Stimulated activated CD4-positive, alpha-beta T cell treated with anti-CD3 and anti-CD28 coated beads, Interleukin-2, amount 100 ng/mL, for 24 hours (primary cell): Measurements from ENCODE around the gene GMEB1.
"Not testable (repeated sequence)": the region's sequence is repeated elsewhere in the genome, so short reads cannot be mapped to it uniquely, and the experiment has no call there.

ENCODE experiments used
- DNase-seq, 2 donors: peaks; one replicate each; pipeline ENCODE4 v3.0.0-alpha.2; 2020

Gene GMEB1

DNA sequence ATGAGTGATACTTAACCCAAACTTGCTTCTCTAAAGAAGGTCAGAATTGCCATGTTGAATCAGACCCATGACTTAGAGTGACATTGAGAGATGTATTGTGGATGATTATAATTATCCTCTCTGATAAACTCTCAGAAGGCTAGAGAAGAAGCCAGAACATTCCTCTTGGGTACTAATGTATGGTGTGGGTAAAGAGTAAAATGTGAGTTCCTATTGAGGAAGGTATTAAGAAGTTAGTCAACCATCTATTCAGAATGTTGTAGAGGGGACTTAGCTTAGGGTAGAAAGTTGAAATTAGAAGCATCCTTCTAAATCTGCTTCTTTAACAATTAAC, 7.3 kb downstream of the GMEB1 start:
- DNase-seq, result no peak

DNA sequence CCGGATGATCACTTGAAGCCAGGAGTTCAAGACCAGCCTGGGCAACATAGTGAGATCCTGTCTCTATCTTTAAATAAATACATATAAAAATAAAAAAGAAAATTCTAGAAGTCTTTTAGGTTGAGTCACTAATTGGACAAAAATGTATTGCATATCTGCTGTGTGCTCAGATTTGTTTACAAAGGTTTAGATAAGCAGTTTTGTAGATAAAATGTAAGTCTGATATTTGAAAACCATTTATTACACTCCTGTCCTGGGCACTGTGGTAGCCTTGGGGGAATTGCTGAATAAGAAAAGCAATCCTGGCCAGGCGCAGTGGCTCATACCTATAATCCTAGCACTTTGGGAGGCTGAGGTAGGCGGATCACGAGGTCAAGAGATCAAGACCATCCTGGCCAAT, 11.6 kb downstream of the GMEB1 start:
- no peak for DNase-seq

DNA sequence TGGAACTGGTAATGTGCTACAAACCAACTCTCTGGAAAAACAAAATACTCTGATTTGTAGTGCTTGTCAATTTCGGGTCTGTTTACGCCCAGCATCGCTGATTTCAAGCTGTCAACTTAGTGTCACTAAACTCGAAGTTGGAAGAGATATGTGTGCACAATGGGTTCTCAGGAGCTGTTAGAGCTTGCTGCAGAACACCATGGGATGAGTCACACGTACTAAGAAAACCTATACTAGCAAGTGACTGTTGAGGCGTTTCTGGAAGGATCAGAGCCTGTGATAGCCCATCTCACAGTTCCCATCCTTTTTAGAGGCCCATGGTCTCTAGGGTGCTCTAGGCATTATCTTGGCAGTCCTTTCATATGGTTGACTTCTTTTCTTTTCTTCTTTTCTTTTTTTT, 14.3 kb downstream of the GMEB1 start:
- no peak for DNase-seq

DNA sequence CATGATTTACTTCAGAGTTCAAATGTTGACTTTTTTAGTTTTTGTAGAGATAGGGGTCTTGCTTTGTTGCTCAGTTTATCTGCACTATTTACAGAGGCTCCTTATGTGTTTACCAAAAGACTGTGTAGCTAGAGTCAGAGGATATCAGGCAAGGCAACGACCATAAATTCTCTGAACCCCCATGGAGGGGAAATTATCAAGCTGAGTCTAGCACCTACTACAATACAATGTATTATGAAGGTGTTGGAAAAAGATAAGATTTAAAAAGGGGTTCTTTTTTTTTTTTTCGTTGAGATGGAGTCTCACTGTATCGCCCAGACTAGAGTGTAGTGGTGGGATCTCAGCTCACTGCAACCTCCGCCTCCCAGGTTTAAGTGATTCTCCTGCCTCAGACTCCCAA, 16.4 kb downstream of the GMEB1 start:
- DNase-seq, result no peak

DNA sequence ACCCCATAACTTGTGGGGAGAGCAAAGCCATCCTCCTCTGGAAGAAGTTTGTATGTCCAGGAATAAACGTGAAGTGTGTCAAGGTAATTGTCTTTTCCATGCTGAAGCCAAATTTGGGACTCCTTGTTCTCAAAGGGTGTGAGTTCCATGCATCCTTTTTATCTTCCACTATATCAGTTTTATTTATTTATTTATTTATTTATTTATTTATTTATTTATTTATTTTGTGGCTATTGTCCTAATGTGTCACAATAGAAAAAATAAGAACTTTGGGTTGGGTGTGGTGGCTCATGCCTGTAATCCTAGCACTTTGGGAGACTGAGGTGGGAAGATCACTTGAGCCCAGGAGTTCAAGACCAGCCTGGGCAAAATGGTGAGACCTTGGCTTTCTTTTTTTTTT, 23.0 kb downstream of the GMEB1 start:
- not testable (repeated sequence) for DNase-seq

DNA sequence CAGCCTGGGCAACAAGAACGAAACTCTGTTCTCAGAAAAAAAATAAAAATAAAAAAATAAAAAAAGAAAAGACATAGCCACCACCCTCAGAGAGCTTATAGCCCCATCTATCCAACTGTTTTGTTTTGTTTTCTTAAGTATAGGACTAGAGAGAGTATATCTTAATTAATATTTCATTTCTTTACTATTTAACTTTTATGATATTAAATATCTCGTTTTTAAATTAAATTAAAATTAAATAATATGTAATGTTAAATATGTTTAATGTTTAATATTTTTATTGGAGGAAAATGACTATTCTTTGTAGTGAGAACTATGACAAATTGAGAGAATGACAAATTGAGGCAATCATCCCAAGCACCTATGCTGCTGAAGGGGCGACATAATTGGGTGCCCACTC, 35.0 kb downstream of the GMEB1 start:
- no peak for DNase-seq

DNA sequence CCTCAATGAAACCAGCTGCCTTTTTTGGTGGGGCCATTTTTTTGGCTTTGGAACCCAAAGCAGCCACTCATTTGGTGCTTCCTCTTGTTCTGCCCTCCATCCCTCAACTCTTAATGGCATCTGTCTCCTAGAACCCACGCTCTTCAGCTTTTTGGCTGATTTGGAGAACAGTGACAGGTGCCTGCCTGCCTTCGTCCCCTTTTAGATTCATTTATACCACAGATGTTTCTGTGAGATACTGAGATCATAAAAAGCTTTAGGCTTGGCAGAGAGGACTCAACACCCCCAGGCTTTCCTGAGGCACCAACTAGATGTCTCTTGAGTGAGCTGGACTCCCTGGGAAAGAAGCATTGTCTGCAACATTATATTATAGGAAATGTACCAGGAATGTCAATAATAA, 47.8 kb downstream of the GMEB1 start:
- DNase-seq, result no peak

DNA sequence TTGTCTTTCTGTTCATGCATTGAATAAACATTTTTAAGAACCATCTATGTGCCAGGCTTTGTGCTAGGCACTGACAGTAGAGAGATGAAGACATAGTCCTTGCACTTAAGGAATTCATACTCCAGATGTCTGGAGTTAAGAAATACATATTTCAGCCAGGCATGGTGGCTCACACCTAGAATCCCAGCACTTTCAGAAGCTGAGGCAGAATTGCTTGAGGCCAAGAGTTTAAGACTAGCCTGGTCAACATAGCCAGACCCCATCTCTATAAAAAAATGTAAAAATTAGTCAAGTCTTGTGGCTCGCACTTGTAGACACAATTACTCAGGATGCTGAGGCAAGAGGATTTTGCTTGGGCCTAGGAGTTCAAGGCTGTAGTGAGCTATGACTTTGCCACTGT, 49.6 kb downstream of the GMEB1 start:
- no peak for DNase-seq

DNA sequence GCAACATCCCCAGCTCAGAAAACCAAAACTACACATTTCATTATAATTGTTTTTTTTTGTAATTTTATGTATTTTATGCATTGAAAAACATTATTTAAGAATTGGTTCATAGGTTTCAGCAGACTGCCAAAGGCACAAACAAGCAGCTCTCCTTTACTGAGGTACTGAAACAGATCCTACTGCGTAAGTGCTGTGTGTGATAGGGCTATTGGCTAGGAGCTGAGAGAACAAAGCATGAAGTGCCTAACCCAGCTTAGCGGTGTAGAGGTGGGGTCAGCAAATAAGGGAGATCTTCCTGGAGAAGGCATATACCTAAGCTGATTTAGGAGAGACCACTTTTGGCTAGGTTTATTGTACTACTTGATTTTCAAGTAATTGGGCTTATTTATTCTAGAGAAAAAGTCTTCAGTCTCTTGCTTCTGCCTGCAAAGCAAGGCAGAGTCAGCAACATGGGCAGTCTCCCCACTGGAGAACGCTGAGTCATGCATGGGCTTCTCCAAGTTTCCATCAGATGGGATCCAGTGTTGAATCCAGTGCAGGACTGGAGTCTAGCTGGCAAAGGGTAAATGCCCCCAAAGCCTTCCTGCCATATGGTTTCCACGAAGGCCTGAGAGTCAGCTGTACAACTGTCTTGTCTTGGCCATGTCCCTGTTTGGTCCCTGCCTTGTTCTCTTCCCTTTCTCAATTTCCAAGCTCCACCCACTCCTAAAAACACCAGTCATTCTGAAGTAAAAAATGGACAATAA, 50.2 kb downstream of the GMEB1 start:
- DNase-seq, result no peak

DNA sequence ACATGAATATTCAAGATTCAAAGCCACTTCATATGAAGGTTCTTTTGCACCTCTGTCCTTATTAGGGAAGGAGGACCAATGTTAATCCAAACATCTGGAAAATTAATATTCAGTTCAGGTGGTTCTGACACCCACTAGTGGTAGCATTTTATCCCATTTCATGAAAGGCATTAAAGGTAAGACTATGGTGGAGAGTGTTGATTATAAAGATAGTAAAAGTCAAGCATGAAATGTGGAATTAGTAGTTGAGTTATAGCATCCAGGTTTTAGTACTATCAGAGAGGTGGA, 50.7 kb downstream of the GMEB1 start:
- DNase-seq, result no peak

DNA sequence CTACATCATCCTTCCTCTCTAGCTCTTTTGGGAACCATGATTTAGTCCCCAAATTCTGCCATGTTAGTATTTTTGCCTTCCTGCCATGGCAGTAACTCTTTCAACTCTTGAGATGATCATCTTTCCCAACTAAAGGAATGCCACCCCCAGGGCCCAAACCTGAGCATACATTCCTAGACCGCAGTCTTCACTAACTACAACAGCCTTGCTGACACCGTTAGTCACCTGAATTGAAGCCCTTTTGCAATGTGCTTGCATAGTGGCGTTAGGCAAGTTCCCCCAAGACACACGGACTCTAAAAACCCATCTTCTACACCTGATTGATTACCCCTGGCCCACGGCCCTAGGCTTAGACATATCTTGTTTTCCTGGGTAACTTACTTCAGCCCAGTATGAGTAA, 51.8 kb downstream of the GMEB1 start:
- DNase-seq, result no peak

DNA sequence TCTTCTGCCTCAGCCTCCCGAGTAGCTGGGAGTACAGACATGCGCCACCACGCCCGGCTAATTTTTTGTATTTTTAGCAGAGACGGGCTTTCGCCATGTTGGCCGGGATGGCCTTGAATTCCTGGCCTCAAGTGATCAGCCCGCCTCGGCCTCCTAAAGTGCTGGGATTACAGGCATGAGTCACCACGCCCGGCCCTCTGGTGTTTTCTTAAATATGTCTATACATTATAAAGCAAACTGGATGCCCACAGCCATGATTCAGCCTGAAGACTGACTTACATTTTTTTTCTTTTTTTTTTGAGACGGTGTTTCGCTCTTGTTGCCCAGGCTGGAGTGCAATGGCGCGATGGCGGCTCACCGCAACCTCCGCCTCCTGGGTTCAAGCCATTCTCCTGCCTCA, 53.3 kb downstream of the GMEB1 start:
- DNase-seq, result not testable (repeated sequence)

DNA sequence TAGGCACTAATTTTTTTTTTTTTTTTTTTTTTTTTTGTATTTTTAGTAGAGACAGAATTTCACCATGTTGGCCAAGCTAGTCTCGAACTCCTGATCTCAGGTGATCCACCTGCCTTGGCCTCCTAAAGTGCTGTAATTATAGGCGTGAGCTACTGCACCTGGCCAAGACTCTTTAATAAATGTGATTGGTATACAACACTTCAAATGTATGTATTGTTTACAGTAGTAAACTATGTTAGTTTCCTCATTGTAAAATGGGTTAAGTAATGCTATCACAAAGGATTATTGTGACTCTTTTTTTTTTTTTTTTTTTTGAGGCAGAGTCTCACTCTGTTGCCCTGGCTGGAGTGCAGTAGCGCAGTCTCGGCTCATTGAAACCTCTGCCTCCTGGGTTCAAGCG, 56.8 kb downstream of the GMEB1 start:
- DNase-seq, result not testable (repeated sequence)

DNA sequence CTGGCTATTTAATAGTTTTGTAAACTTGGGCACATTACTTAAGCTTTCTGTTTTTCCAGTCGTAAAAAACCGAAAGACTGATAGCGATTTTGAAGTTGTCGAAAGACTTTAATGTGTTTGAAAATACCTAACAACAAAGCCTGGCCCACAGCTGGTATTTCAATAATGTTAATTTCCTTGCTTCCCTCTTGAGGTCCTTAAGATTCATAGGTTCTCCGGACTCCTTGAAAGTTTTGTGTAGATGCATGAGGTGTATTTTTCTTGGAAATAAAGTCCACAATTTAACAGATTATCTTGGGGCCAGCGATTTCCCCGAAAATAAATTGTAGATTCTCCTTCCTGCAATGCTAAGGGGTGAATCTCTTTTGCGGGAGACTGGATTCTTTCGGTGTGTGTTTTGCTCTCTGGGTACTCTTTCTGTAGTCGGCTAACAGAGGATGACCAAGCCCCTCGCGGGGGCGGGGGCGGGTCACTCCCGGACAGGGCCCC, 67.4 kb downstream of the GMEB1 start:
- no peak for DNase-seq

DNA sequence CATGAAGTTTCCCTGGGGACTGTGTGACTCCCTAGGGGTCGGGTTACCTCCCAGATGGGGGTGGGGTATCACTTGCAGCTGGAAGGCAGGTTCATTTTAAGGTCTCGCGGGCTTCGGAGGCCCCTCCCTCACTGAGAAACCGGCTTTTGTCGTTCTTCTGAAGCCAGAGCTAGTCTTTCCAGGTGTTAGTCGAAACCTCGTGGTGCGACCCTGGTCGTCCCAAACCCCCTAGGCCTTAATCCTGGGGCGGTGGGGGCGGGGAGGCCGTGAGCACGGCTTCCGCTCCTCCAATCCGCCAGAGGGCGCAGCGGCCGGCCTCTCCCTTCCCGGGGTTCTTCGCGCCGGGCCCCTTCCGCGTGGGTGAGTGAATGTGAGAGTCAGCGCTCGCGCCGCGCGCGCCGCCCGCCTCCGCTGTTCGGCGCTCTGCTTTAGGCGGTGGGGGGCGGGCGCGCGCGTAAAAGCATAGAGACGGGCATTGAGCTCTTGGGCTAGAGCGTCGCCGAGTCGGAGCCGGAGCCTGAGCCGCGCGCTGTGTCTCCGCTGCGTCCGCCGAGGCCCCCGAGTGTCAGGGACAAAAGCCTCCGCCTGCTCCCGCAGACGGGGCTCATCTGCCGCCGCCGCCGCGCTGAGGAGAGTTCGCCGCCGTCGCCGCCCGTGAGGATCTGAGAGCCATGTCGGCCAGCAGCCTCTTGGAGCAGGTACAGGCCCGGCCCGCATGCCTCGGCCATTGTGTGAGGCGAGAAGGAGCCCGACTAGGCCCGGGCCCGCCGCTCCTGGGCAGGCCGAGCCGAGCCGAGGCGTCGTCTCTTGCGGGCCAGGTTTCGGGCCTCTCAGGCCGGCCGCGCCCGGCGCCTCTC, 68.1 kb downstream of the GMEB1 start, which contains the start of gene YTHDF2:
Gene YTHDF2, plus strand, starts transcription at position 491 of the 857 bp plus-strand sequence. Its CDS starts 181 bp downstream, at position 672.
- peak; percentile 99 for DNase-seq

DNA sequence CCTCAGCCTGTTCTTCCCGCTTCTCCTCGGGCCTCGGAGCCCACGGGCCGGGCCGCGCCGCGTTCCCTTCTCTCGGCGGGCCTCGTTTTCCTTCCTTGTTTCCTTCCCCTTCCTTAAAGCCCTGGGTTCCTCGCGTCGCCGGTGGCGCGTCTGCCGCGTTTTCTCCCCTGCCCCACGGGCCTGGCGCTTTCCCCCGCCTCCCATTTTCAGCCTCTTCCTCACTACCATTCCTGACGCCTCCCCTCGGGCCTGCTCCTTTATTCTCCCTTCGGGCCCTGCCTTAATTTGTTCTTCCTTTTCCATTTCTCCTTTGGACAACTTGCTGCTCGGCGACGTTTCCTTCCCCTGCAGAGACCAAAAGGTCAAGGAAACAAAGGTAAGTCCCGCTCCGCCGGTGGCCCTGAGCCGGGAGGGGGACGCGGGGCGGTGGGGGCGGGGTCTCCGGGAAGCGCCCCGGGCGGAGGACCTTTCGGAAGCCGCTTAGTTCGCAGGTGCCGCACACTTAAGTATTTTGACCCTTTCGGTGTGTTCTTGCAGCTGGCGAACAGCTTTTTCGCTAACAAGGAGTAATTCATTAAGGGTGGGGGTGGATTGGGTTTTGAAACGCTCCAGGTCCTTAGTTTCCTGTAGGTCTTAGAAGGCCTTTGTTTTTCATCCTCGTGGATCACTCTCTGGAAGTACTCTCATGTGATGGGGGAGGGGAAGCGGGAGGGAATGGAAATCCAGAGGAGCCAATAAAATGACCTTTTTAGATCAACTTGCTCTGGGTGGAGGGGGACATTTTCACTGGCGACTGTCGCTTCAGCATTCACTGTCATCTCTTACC, 68.9 kb downstream of the GMEB1 start:
- peak; percentile 63 to 65 for DNase-seq

DNA sequence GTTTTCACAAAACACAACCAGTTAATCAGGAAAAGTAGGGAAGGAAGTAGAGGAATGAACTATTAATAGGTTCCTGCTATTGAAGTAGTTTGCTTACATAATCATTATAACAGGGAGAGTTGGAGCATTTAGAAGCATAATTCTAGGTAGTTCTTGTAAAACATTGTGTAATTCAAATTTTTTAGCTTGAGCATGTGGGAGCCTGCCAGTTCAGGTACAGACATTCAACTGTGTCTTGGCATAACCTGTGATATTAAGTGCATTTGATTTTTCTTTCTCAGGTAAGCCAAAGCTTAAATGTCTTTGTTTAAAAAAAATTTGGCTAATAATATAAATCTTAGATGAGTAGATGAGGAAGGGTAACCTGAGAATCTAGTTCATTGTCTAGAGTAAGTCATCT, 71.5 kb downstream of the GMEB1 start:
- DNase-seq, result no peak

DNA sequence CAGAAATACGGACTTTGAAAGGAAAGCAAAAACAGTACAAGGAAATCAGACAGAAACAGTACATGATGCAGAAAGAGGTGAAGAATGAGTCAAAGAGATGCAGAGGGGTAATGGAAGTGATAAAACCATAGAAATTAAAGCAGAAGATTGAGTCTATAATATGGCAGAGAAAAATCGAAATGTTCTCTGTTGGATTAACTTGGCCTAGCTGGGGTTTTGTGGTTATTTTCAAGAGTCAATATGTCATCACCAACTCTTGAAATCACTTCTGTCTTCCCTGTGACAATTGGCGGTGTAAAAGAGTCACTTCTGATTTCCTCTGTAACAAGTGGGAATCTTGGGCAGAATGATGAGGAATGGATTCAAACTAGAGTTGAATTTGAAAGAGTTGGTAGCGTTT, 75.6 kb downstream of the GMEB1 start:
- DNase-seq, result no peak

DNA sequence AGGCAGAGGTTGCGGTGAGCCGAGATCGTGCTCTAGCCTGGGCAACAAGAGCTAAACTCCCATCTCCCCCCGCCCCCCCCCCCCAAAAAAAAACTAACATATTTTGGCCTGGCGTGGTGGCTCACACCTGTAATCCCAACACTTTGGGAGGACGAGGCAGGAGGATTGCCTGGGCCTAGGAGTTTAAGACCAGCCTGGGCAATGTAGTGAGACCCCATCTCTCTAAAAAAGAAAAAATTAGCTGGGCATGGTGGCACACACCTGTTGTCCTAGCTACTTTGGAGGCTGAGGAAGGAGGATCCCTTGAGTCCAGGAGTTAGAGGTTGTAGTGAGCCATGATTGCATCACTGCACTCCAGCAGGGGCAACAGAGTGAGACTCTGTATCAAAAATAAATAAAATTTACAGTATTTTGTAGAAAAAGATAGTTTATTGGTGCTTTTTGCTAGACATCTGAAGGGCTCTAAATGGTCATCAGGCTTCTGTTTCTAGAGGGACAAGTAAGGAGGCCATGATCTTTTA, 77.1 kb downstream of the GMEB1 start:
- DNase-seq, result no peak

DNA sequence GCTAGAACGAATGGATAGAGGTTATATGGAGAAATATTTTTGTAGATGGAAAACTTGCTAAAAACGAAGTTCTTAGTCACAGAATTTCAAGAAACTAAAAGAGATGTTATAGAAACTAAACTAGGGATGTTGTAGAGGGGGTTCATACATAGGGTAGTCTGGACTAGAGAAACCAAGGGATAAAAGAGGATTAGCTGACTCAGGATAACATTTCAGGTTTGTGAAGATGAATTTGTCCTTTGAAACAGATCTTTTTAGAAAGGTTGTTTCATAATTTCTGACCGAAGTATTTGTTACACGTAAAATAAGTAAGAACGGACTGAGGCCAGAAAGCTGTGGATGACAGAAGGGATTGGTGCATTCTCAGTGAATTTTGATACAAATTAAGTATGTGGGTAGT, 81.7 kb downstream of the GMEB1 start:
- DNase-seq, result no peak

DNA sequence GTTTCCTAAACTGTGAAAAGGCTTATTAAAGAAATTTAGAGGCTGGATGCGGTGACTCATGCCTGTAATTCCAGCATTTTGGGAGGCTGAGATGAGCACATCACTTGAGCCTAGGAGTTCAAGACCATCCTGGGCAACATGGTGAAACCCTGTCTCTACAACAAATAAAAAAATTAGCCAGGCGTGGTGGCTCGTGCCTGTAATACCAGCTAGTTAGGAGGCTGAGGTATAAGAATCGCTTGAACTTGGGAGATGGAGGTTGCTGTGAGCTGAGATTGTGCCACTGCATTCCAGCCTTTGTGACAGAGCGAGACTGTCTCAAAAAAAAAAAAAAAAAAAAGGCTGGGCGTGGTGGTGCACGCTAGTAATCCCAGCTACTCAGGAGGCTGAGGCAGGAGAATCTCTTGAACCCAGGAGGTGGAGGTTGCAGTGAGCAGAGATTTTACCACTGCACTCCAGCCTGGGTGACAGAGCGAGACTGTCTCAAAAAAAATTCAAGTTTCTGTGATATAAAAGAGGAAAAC, 82.2 kb downstream of the GMEB1 start:
- DNase-seq, result not testable (repeated sequence)

DNA sequence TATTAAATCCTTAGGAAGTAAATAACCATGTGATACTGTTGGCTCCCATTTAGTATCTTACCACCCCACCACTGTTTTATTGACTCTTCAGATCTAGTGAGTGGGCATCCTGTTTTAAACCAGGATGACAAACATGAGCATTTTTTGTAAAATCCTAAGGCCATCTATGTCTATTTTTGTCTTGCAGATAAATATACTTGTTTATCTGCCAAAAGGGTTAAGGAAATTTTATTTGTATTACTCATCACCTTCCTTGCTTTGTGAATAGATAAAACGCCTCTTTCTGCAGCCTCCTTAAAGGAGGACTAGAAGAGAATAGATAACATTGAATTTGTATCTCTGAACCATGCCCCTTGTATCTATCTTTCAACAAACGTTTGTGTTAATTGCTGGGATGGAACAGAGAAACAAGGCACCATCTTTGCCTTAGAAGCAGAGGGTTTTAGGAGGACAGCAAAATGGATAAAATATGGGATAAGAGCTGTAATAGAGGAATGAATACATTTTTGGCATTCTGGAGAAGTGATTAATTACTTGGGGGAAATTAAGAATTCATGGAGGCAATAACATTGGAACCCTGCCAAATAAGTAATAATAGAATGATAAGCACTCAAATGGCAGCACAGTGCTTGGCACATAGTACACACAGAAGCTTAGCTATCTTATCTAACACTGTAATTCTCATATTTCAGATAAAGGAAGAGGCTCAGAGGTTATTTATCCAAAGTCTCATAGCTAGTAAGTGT, 82.9 kb downstream of the GMEB1 start:
- DNase-seq, result no peak
